Measurements from ENCODE around the gene WDR45B. TPM values are rescaled to one million over a fixed set of nuclear protein-coding genes. Genes with fewer than 3 reads are reported as not detected.

The WDR45B gene
- total RNA-seq, 1 donor from 2014 or later = 65.1 TPM

DNA sequence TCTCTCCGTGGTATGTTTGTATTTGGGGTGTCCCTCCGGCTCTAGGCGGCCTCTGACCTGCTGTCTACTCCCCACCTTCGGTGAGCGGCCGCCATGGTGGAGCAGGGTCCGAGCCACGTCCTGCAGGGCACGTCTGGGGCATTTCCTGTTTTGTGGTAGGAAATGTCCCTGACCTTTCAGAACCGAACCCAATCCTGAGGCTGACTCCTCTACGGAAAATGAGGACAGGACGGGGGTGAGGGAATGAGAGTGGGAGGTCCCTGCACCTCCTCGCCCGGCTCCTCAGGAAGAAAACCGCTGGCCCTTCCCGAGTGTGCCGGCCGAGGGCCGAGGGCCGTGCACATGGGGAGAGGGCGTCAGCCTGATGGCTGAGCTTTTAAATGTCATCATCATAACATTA is 45.8 kb downstream of the WDR45B start:
- DNase-seq (no peak), ATAC-seq (no peak)
- intact Hi-C loops (cut with DNase I) = no loop called here
- H3K27ac ChIP-seq = peak overlapping the region; percentile 52
- TF ChIP-seq, protein P1, sequence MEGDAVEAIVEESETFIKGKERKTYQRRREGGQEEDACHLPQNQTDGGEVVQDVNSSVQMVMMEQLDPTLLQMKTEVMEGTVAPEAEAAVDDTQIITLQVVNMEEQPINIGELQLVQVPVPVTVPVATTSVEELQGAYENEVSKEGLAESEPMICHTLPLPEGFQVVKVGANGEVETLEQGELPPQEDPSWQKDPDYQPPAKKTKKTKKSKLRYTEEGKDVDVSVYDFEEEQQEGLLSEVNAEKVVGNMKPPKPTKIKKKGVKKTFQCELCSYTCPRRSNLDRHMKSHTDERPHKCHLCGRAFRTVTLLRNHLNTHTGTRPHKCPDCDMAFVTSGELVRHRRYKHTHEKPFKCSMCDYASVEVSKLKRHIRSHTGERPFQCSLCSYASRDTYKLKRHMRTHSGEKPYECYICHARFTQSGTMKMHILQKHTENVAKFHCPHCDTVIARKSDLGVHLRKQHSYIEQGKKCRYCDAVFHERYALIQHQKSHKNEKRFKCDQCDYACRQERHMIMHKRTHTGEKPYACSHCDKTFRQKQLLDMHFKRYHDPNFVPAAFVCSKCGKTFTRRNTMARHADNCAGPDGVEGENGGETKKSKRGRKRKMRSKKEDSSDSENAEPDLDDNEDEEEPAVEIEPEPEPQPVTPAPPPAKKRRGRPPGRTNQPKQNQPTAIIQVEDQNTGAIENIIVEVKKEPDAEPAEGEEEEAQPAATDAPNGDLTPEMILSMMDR (IDR thresholded peaks at IDR 0.05) = no peak
- H3K4me3 ChIP-seq = no peak overlapping the region
- peaks cover 30% of the 10 kb centered on the region for H3K4me1 ChIP-seq
- H3K27me3 ChIP-seq = no peaks in the 10 kb centered on the region
- peaks cover 53% of the 10 kb centered on the region for H3K36me3 ChIP-seq
- no peaks in the 10 kb centered on the region for H3K9me3 ChIP-seq

DNA sequence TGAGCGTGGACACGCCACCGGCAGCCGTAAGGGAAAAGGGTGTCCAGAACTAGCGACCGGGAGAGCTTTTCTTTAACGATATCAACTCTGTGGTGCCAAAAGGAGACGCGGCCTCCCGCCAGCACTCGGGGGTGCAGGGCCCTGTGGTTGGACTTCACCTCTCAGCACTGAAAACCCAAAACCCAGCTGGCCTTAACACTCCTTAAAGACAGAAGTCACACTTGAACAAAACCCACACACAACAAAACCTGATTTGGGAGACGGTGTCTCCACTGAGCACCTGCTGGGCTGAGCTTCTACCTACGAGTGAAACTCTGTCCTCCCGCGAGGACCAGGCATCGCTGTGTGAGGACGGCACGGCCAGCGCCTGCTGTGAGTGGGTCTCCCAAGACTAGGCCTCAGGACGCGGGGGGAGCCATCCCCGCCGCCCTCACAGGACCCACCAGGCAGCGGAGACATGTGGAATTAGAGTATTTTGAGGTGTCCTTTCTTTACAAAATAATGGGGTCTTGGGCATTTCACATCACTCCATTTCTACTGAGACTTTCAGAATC is 46.7 kb downstream of the WDR45B start:
- TF ChIP-seq, protein P1 (IDR thresholded peaks at IDR 0.05) = no peak
- no peaks in the 10 kb centered on the region for H3K9me3 ChIP-seq
- peaks cover 30% of the 10 kb centered on the region for H3K4me1 ChIP-seq
- ATAC-seq (no peak), DNase-seq (no peak)
- intact Hi-C loops (cut with DNase I) = no loop called here
- H3K4me3 ChIP-seq = no peak overlapping the region
- no peak overlapping the region for H3K27ac ChIP-seq
- no peaks in the 10 kb centered on the region for H3K27me3 ChIP-seq
- peaks cover 62% of the 10 kb centered on the region for H3K36me3 ChIP-seq

DNA sequence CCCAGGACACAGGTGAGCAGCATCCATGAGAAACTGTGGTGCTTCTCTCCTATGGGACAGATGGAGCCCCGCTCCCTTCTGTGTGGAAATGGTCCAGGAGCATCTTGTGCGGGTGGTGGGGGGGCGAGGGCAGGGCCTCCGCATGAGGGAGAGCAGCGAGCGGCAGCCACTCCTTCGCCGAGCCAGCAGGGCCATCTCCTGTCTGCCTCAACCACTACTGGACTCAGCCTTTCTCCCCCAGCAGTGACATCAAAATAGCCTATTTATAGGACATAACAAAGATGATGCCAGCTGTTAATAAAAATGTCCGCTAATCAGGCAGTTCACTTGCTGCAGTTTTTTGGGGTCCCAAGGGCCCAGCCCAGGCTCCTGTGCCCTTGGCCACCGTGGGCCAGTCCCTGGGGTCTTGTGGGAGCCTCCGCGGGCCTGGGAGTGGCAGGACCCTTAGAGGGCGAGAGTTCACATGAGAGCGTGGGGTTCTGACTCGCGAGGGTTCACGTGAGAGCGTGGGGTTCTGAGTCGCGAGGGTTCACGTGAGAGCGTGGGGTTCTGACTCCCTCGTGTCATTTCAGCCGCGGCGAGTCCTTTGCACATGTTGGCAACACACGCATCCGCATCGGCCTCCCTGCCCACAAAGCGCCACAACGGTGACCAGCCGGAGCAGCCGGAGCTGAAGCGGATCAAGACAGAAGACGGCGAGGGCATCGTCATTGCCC is 47.4 kb downstream of the WDR45B start:
- intact Hi-C loops (cut with DNase I) = no loop called here
- no peaks in the 10 kb centered on the region for H3K9me3 ChIP-seq
- DNase-seq (no peak), ATAC-seq (no peak)
- peaks cover 30% of the 10 kb centered on the region for H3K4me1 ChIP-seq
- peaks cover 67% of the 10 kb centered on the region for H3K36me3 ChIP-seq
- TF ChIP-seq, protein P1 (IDR thresholded peaks at IDR 0.05) = no peak
- H3K4me3 ChIP-seq = no peak overlapping the region
- H3K27ac ChIP-seq = no peak overlapping the region
- H3K27me3 ChIP-seq = no peaks in the 10 kb centered on the region

DNA sequence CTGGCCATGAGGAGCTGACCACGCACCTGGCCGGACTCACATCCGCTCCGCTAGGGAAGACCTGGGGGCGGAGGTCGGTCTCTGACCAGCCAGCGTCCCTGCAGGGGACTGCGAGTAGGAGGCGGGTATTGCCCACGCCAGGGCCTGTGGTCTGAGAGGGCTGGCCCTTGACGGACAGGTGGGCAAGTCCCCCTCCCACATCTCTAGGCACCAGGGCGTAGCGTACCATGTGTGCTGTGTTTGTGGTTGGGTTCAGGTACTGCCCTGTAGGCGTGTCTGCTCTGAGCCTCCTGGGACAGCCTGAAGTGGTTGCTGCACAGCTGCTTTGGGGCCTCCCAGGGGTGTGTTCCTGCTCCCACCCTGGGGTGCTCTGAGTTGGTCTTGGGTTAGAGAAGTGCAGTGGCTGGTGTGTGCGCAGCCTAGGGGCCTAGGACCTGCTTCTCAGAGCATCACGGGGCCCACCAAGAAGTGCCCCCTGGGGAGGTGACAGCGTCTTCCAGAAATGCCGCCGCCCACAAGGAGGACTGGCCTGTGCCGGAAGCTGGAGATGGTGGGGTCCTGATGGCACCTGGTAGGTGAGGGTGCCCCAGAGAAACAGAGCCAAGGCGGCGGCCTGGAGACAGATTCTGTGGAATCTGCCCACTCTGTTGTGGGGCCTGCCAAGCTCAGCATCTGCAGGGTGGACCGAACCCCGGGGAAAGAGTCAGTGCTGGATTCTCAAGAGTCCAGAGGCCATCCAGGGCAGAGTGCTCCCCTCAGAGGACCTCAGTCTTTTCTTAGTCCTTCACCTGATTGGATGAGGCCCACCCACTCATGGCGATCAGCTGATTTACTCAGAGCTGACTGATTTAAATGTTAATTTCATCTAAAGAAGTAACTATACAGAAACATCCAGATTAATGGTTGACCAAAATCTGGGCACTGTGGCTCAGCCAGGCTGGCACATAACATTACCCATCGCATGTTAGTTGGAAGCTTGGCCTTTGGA is 48.3 kb downstream of the WDR45B start:
- ATAC-seq (no peak), DNase-seq (no peak)
- no peaks in the 10 kb centered on the region for H3K9me3 ChIP-seq
- peaks cover 69% of the 10 kb centered on the region for H3K36me3 ChIP-seq
- TF ChIP-seq, protein P1 (IDR thresholded peaks at IDR 0.05) = no peak
- no peaks in the 10 kb centered on the region for H3K27me3 ChIP-seq
- peaks cover 25% of the 10 kb centered on the region for H3K4me1 ChIP-seq
- intact Hi-C loops (cut with DNase I) = no loop called here
- H3K4me3 ChIP-seq = no peak overlapping the region
- no peak overlapping the region for H3K27ac ChIP-seq

DNA sequence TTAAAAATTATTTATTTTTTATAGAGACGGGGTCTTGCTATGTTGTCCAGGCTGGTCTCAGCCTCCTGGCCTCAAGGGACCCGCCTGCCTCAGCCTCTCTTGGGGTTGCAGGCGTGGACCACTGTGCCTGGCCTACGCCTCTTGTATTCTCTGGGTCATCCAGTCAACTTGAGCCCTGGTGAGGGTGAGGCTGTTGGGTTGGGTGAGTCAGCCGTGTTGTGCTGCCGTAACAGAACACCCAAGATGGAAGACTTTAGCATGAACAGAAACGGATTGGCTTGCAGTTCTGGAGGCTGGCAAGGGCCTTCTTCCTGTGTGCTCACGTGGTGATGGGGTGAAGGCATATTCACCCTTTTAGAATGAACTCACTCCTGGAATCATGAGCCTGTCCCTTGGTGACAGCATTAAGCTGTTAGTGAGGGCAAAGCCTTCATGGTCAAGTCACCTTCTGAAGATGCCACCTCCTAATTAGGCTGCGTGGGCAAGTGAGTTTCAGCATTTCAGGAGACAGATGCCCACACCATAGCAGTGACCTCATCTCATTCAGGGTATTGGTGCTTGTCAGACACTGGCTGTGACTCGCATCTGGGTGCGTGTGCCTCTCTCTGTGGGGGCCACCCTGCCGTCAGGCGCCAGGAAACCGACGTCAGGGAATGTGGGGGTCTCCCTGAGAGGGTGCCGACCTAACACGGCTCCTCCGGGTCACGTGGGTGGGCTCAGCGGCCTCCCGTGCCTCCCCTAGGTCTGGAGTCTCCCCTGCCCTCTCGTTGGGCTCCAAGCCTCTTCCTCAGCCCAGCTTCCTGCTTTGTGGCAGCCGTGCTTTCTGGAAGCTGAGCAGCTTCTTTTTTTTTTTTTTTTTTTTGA is 49.8 kb downstream of the WDR45B start:
- no peak overlapping the region for H3K4me3 ChIP-seq
- H3K27ac ChIP-seq = no peak overlapping the region
- peaks cover 26% of the 10 kb centered on the region for H3K4me1 ChIP-seq
- peaks cover 70% of the 10 kb centered on the region for H3K36me3 ChIP-seq
- TF ChIP-seq, protein P1 (IDR thresholded peaks at IDR 0.05) = no peak
- no peak for ATAC-seq
- intact Hi-C loops (cut with DNase I) = no loop called here
- no peak for DNase-seq
- H3K9me3 ChIP-seq = no peaks in the 10 kb centered on the region
- no peaks in the 10 kb centered on the region for H3K27me3 ChIP-seq

Measured in upper lobe of right lung (tissue), 1 donor.